ENCODE measurements around the gene CD163.
"Not testable (repeated sequence)": the region's sequence is repeated elsewhere in the genome, so short reads cannot be mapped to it uniquely, and the experiment has no call there.

CD163 gene

DNA sequence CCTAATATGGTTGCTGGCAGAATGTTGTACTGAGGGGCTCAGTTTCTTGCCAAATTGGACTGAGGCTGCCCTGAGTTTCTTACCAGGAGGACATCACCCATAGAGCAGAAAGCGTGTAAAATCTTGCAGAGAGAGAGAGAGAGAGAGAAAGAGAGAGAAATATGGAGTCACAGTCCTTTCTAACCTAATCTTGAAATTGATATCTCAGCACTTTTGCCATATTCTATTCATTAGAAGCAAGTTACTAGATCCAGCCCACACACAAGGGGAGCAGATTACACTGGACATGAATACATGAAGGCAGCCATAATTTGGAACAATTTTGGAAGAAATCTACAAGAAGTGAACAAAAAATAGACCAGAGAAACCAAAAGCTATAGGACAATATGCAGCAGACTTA, 55.5 kb downstream of the CD163 start:
- FAIRE-seq = no peak

DNA sequence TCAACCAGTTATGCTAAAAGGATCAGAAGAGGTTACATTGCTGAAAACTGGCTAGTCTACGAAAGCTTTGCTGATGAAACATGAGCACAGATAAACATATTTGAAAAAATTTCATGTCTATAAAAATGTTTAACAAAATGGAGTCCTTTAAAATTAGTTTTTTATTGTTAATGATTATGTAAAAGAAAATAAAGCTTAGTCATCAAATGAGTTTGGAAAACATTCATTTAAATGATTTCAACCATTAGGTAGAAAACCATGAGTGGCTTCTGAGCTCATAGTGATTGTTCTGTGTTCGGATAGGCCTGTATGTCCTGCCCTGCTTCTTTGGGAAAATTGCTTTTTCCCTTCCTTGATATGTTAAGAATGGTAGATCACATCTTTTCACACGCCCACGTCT, 59.0 kb downstream of the CD163 start:
- FAIRE-seq = no peak

DNA sequence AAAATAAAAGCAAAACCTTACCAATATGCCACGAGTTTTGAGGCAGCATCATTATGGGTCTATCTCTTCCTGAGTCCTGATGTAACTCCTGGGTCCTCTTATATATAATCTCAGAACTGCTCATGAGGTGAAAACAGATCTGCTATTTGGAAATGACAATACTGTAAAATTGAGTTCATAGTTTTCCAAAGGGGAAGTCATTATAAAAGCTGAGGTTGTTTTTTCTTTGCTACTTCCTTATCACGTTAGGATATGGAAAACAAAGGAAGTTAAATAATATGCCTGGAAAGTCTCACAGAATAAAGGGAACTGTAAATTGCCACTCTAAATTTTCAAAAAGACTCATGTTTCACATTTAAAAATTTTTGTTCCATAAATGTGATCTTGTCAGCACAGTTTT, 59.5 kb downstream of the CD163 start, which contains the start of gene CD163L1:
Gene CD163L1, minus strand, starts transcription at position 78 of the 400 bp plus-strand sequence. Its CDS starts 26 bp downstream, at position 52.
- no peak for FAIRE-seq

- no peak for FAIRE-seq
These were observed 62.4 kb downstream of the CD163 start for GRCh38 chr12:7441216-7441615.

- no peak for FAIRE-seq
These were observed 63.7 kb downstream of the CD163 start for GRCh38 chr12:7439579-7440505.

GRCh38 chr12:7438291-7438995, 65.1 kb downstream of the CD163 start:
- not testable (repeated sequence) for FAIRE-seq

GRCh38 chr12:7437494-7437893, 66.1 kb downstream of the CD163 start:
- FAIRE-seq = not testable (repeated sequence)

GRCh38 chr12:7434670-7435069, 68.9 kb downstream of the CD163 start:
- FAIRE-seq = no peak

GRCh38 chr12:7433276-7433822, 70.2 kb downstream of the CD163 start:
- no peak for FAIRE-seq

- no peak for FAIRE-seq
These were observed 71.4 kb downstream of the CD163 start for GRCh38 chr12:7431993-7432685.
